Bronchial epithelial cell (primary cell): ENCODE data around the gene KRTAP9-1. TPM values are rescaled to one million over a fixed set of nuclear protein-coding genes. Genes with fewer than 3 reads are reported as not detected.
A peak's percentile ranks its signal among the peaks of the same experiment; 100 is the strongest.

Experiments
- DNase-seq: peaks from one replicate; pipeline ENCODE4 v3.0.0-alpha.2; 2010; ENCODE audit warnings: low read depth
- FAIRE-seq: peaks from 2 replicates; lab custom pipeline; 2011; peaks lifted over from hg19 to GRCh38; lab: Jason Lieb, UNC
- H3K27me3 ChIP-seq: 2 replicates; pipeline ENCODE4 v1.5.1; 2011; ENCODE audit warnings: low read length; ENCODE audit not compliant: control insufficient read depth, insufficient read depth
- H3K36me3 ChIP-seq: 2 replicates; pipeline ENCODE4 v1.5.1; 2011; ENCODE audit warnings: low read length; ENCODE audit not compliant: control insufficient read depth, insufficient read depth
- H3K4me3 ChIP-seq: 2 replicates; pipeline ENCODE4 v1.5.1; 2011; ENCODE audit warnings: mild to moderate bottlenecking, low read depth, low read length, control low read depth
- CTCF ChIP-seq: IDR thresholded peaks from 2 replicates; pipeline ENCODE4 v1.5.1; 2011; ENCODE audit warnings: mild to moderate bottlenecking, moderate library complexity, low read length, control low read depth, inconsistent platforms; ENCODE audit not compliant: insufficient read depth, severe bottlenecking
- total RNA-seq: library from RNA; depleted of rRNA; stranded (reverse); fragments of >200 nt; gene quantifications from 2 replicates; pipeline ENCODE4 v1.2.1, GENCODE V29; 2014

Gene KRTAP9-1
- total RNA-seq, 1 donor from 2014 or later = not detected

GRCh38 chr17:41176744-41177387 is 12.8 kb upstream of the KRTAP9-1 start:
- TF ChIP-seq CTCF = no peak
- DNase-seq (no peak), FAIRE-seq (no peak)
- no peaks in the 10 kb centered on the region for H3K27me3 ChIP-seq
- H3K36me3 ChIP-seq = no peaks in the 10 kb centered on the region
- H3K4me3 ChIP-seq = no peak overlapping the region

- H3K27me3 ChIP-seq = no peaks in the 10 kb centered on the region
- no peak within 1 kb of the TSS for H3K4me3 ChIP-seq
- H3K36me3 ChIP-seq = no peaks in the 10 kb centered on the region
- FAIRE-seq (no peak), DNase-seq (no peak)
- TF ChIP-seq CTCF = no peak
These were observed 11.9 kb upstream of the KRTAP9-1 start, which contains the start of gene KRTAP4-2 for GRCh38 chr17:41177727-41178271. Gene KRTAP4-2 (minus strand): TSS chr17:41178221. CDS start chr17:41178164, 57 bp downstream.

GRCh38 chr17:41178341-41178740 is 11.3 kb upstream of the KRTAP9-1 start:
- DNase-seq (peak; percentile 83), FAIRE-seq (peak; percentile 81)
- Histone ChIP-seq H3K4me3 (no peak overlapping the region), H3K36me3 (no peaks in the 10 kb centered on the region), H3K27me3 (no peaks in the 10 kb centered on the region)
- TF ChIP-seq CTCF = no peak

- Histone ChIP-seq H3K4me3 (no peak overlapping the region), H3K36me3 (no peaks in the 10 kb centered on the region), H3K27me3 (no peaks in the 10 kb centered on the region)
- FAIRE-seq (no peak), DNase-seq (peak; percentile 21)
- TF ChIP-seq CTCF = no peak
These were observed 10.7 kb upstream of the KRTAP9-1 start for GRCh38 chr17:41178843-41179616.

- no peak for FAIRE-seq
These were observed 5.2 kb upstream of the KRTAP9-1 start, which contains the start of gene KRTAP4-1 for GRCh38 chr17:41184480-41184961. Gene KRTAP4-1 (minus strand): TSS chr17:41184911. CDS start chr17:41184854, 57 bp downstream.

More at GRCh38 chr17:41184480-41184961, 5.2 kb upstream of the KRTAP9-1 start, which contains the start of gene KRTAP4-1:
- DNase-seq = no peak
- Histone ChIP-seq H3K4me3 (no peak within 1 kb of the TSS), H3K27me3 (no peaks in the 10 kb centered on the region), H3K36me3 (no peaks in the 10 kb centered on the region)
- no peak for TF ChIP-seq CTCF
